Measurements from ENCODE around the gene IFI30. TPM values are rescaled to one million over a fixed set of nuclear protein-coding genes. Genes with fewer than 3 reads are reported as not detected.
A peak's percentile ranks its signal among the peaks of the same experiment; 100 is the strongest.

IFI30 gene
- total RNA-seq, 2 experiments from 2014 or later, result 24.7 to 28.1 TPM

- Mint-ChIP-seq H3K4me1 (no peaks in the 10 kb centered on the region), H3K9me3 (no peaks in the 10 kb centered on the region), H3K27ac (no peak overlapping the region), H3K36me3 (no peaks in the 10 kb centered on the region), H3K27me3 (peaks cover 31% of the 10 kb centered on the region), H3K4me3 (no peak overlapping the region)
- DNase-seq, result no peak
Observed at GRCh38 chr19:18218159-18218558, 44.5 kb downstream of the IFI30 start.

- H3K27me3 Mint-ChIP-seq, result peaks cover 36% of the 10 kb centered on the region
- no peaks in the 10 kb centered on the region for H3K9me3 Mint-ChIP-seq
- no peak overlapping the region for H3K4me3 Mint-ChIP-seq
- no peak for DNase-seq
- H3K27ac Mint-ChIP-seq, result no peak overlapping the region
- H3K4me1 Mint-ChIP-seq, result no peaks in the 10 kb centered on the region
- H3K36me3 Mint-ChIP-seq, result no peaks in the 10 kb centered on the region
Observed at GRCh38 chr19:18218600-18218999, 45.0 kb downstream of the IFI30 start.

- H3K4me3 Mint-ChIP-seq, result no peak overlapping the region
- peaks cover 50% of the 10 kb centered on the region for H3K27me3 Mint-ChIP-seq
- H3K9me3 Mint-ChIP-seq, result no peaks in the 10 kb centered on the region
- no peak overlapping the region for H3K27ac Mint-ChIP-seq
- no peak for DNase-seq
- peaks cover 8% of the 10 kb centered on the region for H3K4me1 Mint-ChIP-seq
- H3K36me3 Mint-ChIP-seq, result no peaks in the 10 kb centered on the region
Observed at GRCh38 chr19:18219911-18220631, 46.5 kb downstream of the IFI30 start.

DNA sequence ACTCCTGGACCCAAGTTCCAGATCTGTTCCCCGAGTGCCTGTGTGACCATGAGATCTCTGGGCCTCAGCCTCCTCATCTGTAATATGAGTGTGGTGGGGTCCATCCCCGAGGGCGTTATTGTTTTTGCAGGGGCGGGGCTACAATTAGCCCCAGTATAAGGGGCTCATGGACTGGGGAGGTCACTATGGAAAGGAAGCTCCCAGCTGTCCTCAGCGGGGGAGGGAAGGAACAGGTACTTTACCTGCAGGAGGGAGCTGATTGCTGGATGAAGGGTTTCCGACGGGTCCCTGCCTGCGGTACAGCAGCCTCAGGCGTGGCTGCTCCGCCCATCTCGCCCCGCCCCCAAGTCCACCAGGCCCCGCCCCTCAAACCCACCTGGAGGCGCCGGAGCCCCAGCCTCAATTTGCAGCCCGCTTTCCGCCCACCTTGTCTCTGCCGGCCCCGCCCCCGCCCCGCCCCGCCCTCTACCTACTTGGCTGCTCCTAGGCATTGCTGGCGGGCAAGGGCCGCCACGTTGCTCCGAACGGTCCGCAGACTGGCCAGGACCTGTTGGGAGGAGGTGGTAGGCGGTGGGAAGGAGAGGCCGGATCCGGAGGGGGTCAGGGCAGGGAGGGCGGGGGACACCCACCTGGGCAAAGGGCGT, 47.1 kb downstream of the IFI30 start:
- no peaks in the 10 kb centered on the region for H3K9me3 Mint-ChIP-seq
- H3K27ac Mint-ChIP-seq, result no peak overlapping the region
- H3K4me1 Mint-ChIP-seq, result peaks cover 13% of the 10 kb centered on the region
- H3K4me3 Mint-ChIP-seq, result no peak overlapping the region
- H3K27me3 Mint-ChIP-seq, result peaks cover 57% of the 10 kb centered on the region
- no peak for DNase-seq
- no peaks in the 10 kb centered on the region for H3K36me3 Mint-ChIP-seq

DNA sequence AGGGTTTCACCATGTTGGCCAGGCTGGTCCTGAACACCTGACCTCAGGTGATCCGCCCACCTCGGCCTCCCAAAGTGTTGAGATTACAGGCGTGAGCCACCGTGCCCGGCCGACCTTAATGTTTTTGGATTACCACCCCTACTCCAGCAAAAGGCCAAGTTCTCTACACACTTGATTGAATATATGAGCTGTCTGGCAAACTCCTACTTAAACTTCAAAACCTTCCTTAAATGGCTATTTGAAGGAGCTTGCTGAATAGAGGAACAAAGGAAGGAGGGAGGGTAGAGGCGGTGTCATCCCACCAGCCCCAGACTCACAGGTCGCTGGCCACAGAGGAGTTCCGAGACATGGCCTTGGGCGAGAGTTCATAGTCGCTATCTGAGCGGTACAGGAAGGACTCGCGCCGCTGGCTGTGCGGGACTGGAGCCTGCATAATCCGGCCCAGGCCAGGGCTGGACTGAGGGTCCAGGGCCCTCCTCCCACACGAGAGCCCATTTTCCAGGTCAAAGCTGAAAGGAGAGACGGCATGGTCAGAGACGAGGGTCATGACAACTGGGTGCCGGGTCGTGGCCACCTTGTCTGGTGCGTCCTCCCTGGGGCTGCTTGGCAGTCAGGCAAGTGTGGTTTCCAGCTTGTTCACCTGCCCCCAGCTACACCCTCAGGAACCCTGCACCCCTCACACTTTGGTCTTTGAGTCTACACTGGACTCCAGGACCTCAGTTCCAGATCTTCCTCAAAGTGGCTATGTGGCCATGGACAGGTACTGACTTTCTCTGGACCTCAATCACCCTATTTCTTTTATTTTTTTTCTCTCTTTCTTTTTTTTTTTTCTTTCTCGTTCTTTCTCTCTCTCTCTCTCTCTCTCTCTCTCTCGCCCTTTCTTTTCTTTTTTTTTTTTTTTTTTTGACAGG, 48.5 kb downstream of the IFI30 start:
- Mint-ChIP-seq H3K27me3 (peaks cover 68% of the 10 kb centered on the region), H3K9me3 (no peaks in the 10 kb centered on the region), H3K4me1 (peaks cover 15% of the 10 kb centered on the region), H3K4me3 (no peak overlapping the region), H3K36me3 (no peaks in the 10 kb centered on the region), H3K27ac (no peak overlapping the region)
- no peak for DNase-seq

GRCh38 chr19:18223860-18224524, 50.4 kb downstream of the IFI30 start:
- H3K4me3 Mint-ChIP-seq, result peak overlapping the region; percentile 79
- H3K4me1 Mint-ChIP-seq, result peaks cover 15% of the 10 kb centered on the region
- no peak overlapping the region for H3K27ac Mint-ChIP-seq
- peaks cover 80% of the 10 kb centered on the region for H3K27me3 Mint-ChIP-seq
- peak; percentile 54 for DNase-seq
- H3K36me3 Mint-ChIP-seq, result no peaks in the 10 kb centered on the region
- no peaks in the 10 kb centered on the region for H3K9me3 Mint-ChIP-seq

DNA sequence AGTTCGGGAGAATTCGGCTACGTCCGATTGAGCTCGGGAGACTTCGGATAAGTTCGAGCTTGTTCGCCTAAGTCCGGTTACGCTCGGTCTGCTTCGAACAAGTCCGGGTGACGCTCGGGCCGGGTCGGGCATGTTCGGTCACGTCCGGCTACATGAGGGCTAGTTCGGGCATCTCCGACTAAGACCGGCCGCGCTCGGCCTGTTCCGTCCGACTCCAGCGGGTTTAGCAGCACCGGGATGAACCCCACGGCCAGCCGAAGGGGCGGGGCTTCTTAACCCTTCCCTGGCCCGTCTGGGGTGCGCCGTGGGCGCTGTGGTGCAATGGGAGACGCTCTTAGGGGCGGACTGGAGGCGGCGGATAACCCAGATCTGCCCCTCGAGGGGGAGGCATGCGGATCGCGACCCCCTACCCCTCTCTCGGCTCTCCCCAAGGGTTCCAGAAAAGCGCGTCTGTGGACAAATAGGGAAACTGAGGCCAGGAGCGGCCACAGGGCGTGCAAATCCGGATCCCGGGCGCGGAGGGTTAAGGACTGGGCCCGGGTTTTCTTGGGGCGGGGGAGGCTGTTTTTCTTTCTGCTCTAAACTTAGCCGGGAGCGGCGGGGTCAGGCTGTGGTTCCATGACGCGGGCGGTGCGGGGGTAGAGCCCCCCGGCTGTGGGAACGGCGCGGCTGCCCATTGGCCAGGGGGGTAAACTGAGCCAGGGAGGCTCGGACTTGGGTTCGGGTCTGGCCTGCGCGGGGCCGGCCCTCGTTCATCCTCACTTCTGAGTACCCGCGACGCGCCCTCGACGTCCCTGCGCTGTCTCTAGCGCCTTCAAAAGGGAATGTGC, 51.1 kb downstream of the IFI30 start:
- no peaks in the 10 kb centered on the region for H3K9me3 Mint-ChIP-seq
- H3K36me3 Mint-ChIP-seq, result no peaks in the 10 kb centered on the region
- H3K27ac Mint-ChIP-seq, result no peak overlapping the region
- peaks cover 85% of the 10 kb centered on the region for H3K27me3 Mint-ChIP-seq
- peak overlapping the region; percentile 79 for H3K4me3 Mint-ChIP-seq
- H3K4me1 Mint-ChIP-seq, result peaks cover 15% of the 10 kb centered on the region
- DNase-seq, result peak; percentile 93

GRCh38 chr19:18225355-18225701, 51.7 kb downstream of the IFI30 start:
- no peak overlapping the region for H3K27ac Mint-ChIP-seq
- H3K4me3 Mint-ChIP-seq, result no peak overlapping the region
- no peak for DNase-seq
- H3K27me3 Mint-ChIP-seq, result peaks cover 87% of the 10 kb centered on the region
- no peaks in the 10 kb centered on the region for H3K36me3 Mint-ChIP-seq
- H3K4me1 Mint-ChIP-seq, result peaks cover 15% of the 10 kb centered on the region
- H3K9me3 Mint-ChIP-seq, result no peaks in the 10 kb centered on the region

- H3K27ac Mint-ChIP-seq, result no peak within 1 kb of the TSS
- H3K36me3 Mint-ChIP-seq, result no peaks in the 10 kb centered on the region
- peaks cover 87% of the 10 kb centered on the region for H3K27me3 Mint-ChIP-seq
- no peak within 1 kb of the TSS for H3K4me3 Mint-ChIP-seq
- DNase-seq, result no peak
- peaks cover 18% of the 10 kb centered on the region for H3K4me1 Mint-ChIP-seq
- no peaks in the 10 kb centered on the region for H3K9me3 Mint-ChIP-seq
Observed at GRCh38 chr19:18225702-18226468, 52.3 kb downstream of the IFI30 start, which contains the start of gene PDE4C. Gene PDE4C (minus strand): TSS chr19:18226438. CDS start chr19:18226415, 23 bp downstream.

- Mint-ChIP-seq H3K27me3 (peaks cover 85% of the 10 kb centered on the region), H3K4me3 (no peak overlapping the region), H3K9me3 (no peaks in the 10 kb centered on the region), H3K36me3 (no peaks in the 10 kb centered on the region), H3K27ac (no peak overlapping the region), H3K4me1 (peaks cover 24% of the 10 kb centered on the region)
- DNase-seq, result no peak
Observed at GRCh38 chr19:18226956-18227780, 53.6 kb downstream of the IFI30 start.
